Measurements from ENCODE around the gene GPN2. TPM values are rescaled to one million over a fixed set of nuclear protein-coding genes. Genes with fewer than 3 reads are reported as not detected.

Gene GPN2
- total and polyA plus RNA-seq, 9 of the 15 experiments (the other 6 are each of a cell fraction or from before 2014, with no cell fraction given): 9.9 to 58.8 (median 20.4) TPM

GRCh38 chr1:26938659-26939025 is 48.6 kb upstream of the GPN2 start (continued):
- TF ChIP-seq HMGN3 (IDR thresholded peaks at IDR 0.05; ENCODE audit: borderline replicate concordance, extremely low read depth, insufficient read length, low read depth, low read length) (no peak), MBD2 (IDR thresholded peaks at IDR 0.05; ENCODE audit: borderline replicate concordance, low read depth) (no peak), NR0B1 (IDR thresholded peaks at IDR 0.05; ENCODE audit: partially characterized antibody) (no peak), ELK3 (CRISPR knock-in tag; IDR thresholded peaks at IDR 0.05) (no peak), EZH2 (IDR thresholded peaks at IDR 0.05; ENCODE audit: borderline replicate concordance, low read depth, low read length) (no peak)

DNA sequence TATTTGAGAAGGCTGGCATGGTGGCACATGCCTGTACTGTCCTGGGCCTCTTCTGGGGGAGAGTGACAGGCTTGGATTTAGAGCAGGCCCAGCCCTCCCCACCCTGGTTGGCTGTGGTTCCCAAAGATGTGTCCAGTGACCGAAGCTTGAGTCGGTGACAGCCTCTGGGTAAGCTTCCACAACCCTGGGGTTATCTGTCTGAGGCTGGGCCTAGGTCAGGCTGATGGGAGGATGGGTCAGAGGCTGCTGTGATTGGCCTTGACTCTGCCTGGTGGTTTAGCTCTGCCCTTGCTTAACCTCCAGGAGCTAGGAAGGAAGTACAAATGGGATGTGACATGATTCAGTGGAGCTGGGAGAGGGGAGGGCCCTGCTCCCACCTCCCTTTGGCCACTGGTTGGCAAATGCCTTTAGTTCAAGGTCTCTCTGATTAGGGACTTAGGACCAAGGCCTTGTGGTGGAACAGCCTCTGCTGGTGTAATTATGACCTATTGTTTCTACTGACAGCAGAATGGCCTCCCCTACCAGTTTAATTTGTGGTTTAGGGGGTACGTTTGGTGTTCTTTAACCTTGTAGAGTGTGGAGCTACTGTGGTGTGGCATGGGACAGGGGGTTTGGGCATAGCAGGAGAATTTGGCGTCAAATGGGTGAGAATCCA is 48.0 kb upstream of the GPN2 start:
- CTCF ChIA-PET (ENCODE audit: low intra/inter-chr PET ratio): no interaction called here
- Histone ChIP-seq H3K4me3 (no peak overlapping the region), H3K79me2 (ENCODE audit: control insufficient read depth, insufficient read depth, low read length) (peaks cover 49% of the 10 kb centered on the region), H3K36me3 (ENCODE audit: control insufficient read depth, insufficient read depth, low read length) (peaks cover 86% of the 10 kb centered on the region), H3K27me3 (ENCODE audit: control insufficient read depth in 2 of 2, insufficient read depth in 2 of 2, low read length in 2 of 2) (no peaks in the 10 kb centered on the region), H4K20me1 (replicated peaks; ENCODE audit: control insufficient read depth, insufficient read depth, low read length) (0 out of 2 replicates have a peak, but pooled peaks cover 10% of the 10 kb centered on the region), H3K9ac (ENCODE audit: insufficient read depth in 1 of 2, low read depth in 2 of 2, low read length in 2 of 2) (no peak overlapping the region; a peak in 1 of 4 replicates), H3K4me2 (ENCODE audit: insufficient read depth, low read length) (no peak overlapping the region), H3K27ac (ENCODE audit: extremely low read depth, low read depth, low read length) (no peak overlapping the region), H3K9me1 (ENCODE audit: control insufficient read depth, insufficient read depth, low read length) (no peaks in the 10 kb centered on the region), H2AFZ (ENCODE audit: low read depth, low read length) (no peak overlapping the region), H3K9me3 (replicated peaks; ENCODE audit: control insufficient read depth, insufficient read depth, low read depth, low read length) (no peaks in the 10 kb centered on the region), H3K4me1 (replicated peaks in 1 of 2; ENCODE audit: control insufficient read depth in 2 of 2, insufficient read depth in 2 of 2, low read length in 2 of 2) (no peaks in the 10 kb centered on the region; a peak in 1 of 5 replicates)
- DNase-seq (ENCODE audit: extremely low read depth in 1 of 4, low spot score in 3 of 4): peak in 1 of 4 experiments; percentile 48
- 59% methylated on average over 4 of the region's 4 CpGs for WGBS (ENCODE audit: insufficient coverage, low coverage, missing lambda C conversion rate)
- in situ Hi-C loops (cut with MboI): no loop called here
- ATAC-seq: peak; percentile 71
- BruUV-seq (replicated peaks): no TSS peak
- POLR2A ChIA-PET: interaction anchor here (0.7 to 2.3 kb wide), 4 partner anchors 9 to 89 kb away, joined by 3 to 12 read pairs (median 6); no protein-coding TSS in a partner anchor
- intact Hi-C loops (cut with micrococcal nuclease): no loop called here
- FAIRE-seq: peak; percentile 55
- TF ChIP-seq, protein P1, sequence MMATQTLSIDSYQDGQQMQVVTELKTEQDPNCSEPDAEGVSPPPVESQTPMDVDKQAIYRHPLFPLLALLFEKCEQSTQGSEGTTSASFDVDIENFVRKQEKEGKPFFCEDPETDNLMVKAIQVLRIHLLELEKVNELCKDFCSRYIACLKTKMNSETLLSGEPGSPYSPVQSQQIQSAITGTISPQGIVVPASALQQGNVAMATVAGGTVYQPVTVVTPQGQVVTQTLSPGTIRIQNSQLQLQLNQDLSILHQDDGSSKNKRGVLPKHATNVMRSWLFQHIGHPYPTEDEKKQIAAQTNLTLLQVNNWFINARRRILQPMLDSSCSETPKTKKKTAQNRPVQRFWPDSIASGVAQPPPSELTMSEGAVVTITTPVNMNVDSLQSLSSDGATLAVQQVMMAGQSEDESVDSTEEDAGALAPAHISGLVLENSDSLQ (IDR thresholded peaks at IDR 0.05): peak; percentile 31; the same call in 1 of the 2 replicates
- TF ChIP-seq POLR2G (IDR thresholded peaks at IDR 0.05; ENCODE audit: low read depth, low read length) (0 out of 2 replicates have a peak, but pooled peaks have one; percentile 9), NELFE (IDR thresholded peaks at IDR 0.05; ENCODE audit: insufficient read depth, insufficient read length) (no peak), RCOR1 (IDR thresholded peaks at IDR 0.05; ENCODE audit: borderline replicate concordance in 1 of 2, low read depth in 2 of 2, low read length in 2 of 2) (peak in 1 of 2 experiments; percentile 58; a peak in 1 of 4 replicates), CTBP1 (IDR thresholded peaks at IDR 0.05; ENCODE audit: borderline replicate concordance) (peak; percentile 40; the same call in 1 of the 2 replicates), KDM1A (IDR thresholded peaks at IDR 0.05) (peak; percentile 53 to 69), CBFA2T3 (IDR thresholded peaks at IDR 0.05) (peak; percentile 19; the same call in 1 of the 2 replicates)
- TF ChIP-seq, protein P2, sequence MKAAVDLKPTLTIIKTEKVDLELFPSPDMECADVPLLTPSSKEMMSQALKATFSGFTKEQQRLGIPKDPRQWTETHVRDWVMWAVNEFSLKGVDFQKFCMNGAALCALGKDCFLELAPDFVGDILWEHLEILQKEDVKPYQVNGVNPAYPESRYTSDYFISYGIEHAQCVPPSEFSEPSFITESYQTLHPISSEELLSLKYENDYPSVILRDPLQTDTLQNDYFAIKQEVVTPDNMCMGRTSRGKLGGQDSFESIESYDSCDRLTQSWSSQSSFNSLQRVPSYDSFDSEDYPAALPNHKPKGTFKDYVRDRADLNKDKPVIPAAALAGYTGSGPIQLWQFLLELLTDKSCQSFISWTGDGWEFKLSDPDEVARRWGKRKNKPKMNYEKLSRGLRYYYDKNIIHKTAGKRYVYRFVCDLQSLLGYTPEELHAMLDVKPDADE (conservative IDR thresholded peaks at IDR 0.05; ENCODE audit: control insufficient read depth, low read depth, low read length): 0 out of 2 replicates have a peak, but pooled peaks have one; percentile 17

Data from K562 (cell line).